PFSK-1 (cell line): ENCODE results near the gene SYCP2.

Source experiments
- FOXP2 ChIP-seq: optimal IDR thresholded peaks from 2 replicates; pipeline ENCODE3; 2011; ENCODE audit warnings: borderline replicate concordance, control low read depth, inconsistent platforms; ENCODE audit not compliant: insufficient read depth; ENCODE audit errors: extremely low read length, extremely low read depth
- POLR2AphosphoS5 ChIP-seq: IDR thresholded peaks from 2 replicates; pipeline ENCODE4 v1.6.1; 2012; ENCODE audit warnings: low read depth, mild to moderate bottlenecking, control low read depth, low read length, moderate library complexity
- SIN3A ChIP-seq: IDR thresholded peaks from 2 replicates; pipeline ENCODE4 v1.6.1; 2012; ENCODE audit warnings: mild to moderate bottlenecking, low read length, moderate library complexity, borderline replicate concordance; ENCODE audit not compliant: insufficient read depth
- TAF1 ChIP-seq: IDR thresholded peaks from 2 replicates; pipeline ENCODE4 v1.6.1; 2012; ENCODE audit warnings: low read length, control low read depth, borderline replicate concordance; ENCODE audit not compliant: insufficient read depth
- TF ChIP-seq, protein P1 (sequence below), 2 experiments: IDR thresholded peaks; 2 replicates each; pipeline versions ENCODE4 v1.6.1 to v1.8.0; 2011 to 2012; ENCODE audit warnings: low read depth in 2 of 2, low read length in 2 of 2, control low read depth in 1 of 2, inconsistent platforms in 1 of 2, mild to moderate bottlenecking in 1 of 2, moderate library complexity in 1 of 2; ENCODE audit not compliant: insufficient read depth in 1 of 2

DNA sequence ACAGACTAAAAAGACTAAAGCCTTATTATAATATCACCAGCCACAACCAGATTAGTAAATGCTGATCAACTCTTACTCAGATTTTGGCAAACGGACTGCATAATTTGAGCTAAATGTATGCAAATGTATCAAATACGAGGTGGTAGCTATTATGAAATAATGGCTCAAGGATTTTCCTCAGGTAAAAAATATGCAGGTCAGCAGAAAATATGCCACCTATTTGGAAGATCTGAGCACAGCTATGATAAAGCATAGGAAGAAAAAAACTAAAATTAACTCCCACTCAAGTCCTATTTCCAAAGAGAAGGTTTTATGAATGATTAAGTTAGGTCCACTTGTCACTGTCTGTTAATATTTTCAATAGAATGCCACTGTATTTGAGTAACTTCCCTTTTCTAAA is 22.4 kb downstream of the SYCP2 start:
- TF ChIP-seq POLR2AphosphoS5 (no peak), TAF1 (no peak), SIN3A (no peak), FOXP2 (no peak)
- TF ChIP-seq, protein P1, sequence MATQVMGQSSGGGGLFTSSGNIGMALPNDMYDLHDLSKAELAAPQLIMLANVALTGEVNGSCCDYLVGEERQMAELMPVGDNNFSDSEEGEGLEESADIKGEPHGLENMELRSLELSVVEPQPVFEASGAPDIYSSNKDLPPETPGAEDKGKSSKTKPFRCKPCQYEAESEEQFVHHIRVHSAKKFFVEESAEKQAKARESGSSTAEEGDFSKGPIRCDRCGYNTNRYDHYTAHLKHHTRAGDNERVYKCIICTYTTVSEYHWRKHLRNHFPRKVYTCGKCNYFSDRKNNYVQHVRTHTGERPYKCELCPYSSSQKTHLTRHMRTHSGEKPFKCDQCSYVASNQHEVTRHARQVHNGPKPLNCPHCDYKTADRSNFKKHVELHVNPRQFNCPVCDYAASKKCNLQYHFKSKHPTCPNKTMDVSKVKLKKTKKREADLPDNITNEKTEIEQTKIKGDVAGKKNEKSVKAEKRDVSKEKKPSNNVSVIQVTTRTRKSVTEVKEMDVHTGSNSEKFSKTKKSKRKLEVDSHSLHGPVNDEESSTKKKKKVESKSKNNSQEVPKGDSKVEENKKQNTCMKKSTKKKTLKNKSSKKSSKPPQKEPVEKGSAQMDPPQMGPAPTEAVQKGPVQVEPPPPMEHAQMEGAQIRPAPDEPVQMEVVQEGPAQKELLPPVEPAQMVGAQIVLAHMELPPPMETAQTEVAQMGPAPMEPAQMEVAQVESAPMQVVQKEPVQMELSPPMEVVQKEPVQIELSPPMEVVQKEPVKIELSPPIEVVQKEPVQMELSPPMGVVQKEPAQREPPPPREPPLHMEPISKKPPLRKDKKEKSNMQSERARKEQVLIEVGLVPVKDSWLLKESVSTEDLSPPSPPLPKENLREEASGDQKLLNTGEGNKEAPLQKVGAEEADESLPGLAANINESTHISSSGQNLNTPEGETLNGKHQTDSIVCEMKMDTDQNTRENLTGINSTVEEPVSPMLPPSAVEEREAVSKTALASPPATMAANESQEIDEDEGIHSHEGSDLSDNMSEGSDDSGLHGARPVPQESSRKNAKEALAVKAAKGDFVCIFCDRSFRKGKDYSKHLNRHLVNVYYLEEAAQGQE (IDR thresholded peaks at IDR 0.05; ENCODE audit: insufficient read depth in 1 of 2, low read depth in 2 of 2, low read length in 2 of 2): no peak
